Gastrocnemius medialis (tissue), 4 donors: ENCODE measurements around the gene LCORL. TPM values are rescaled to one million over a fixed set of nuclear protein-coding genes. Genes with fewer than 3 reads are reported as not detected.

Experiments used
- ATAC-seq, 2 donors: fragments of 150-250 bp; one replicate each; pipeline ENCODE4 v1.9.1; 2016
- DNase-seq, 2 donors: peaks; one replicate each; pipeline ENCODE4 v3.0.0-alpha.2; 2019
- H3K27ac ChIP-seq, 4 donors: fragments of 200-600 bp; sonication (generic); 1 replicate in 1 of 4; 2 replicates in 3 of 4; pipeline ENCODE4 v1.5.1; 2016 to 2018; ENCODE audit warnings: mild to moderate bottlenecking in 2 of 4, moderate library complexity in 1 of 4
- H3K27me3 ChIP-seq, 3 donors: fragments of 200-600 bp; sonication (generic) in 2 of 3; 1 replicate in 1 of 3; 2 replicates in 2 of 3; pipeline versions ENCODE4 v1.5.1 to v1.6.0; 2016 to 2019; ENCODE audit warnings: mild to moderate bottlenecking in 1 of 3, moderate library complexity in 1 of 3
- H3K36me3 ChIP-seq, 2 donors: fragments of 200-600 bp; sonication (generic) in 1 of 2; one replicate each; pipeline ENCODE4 v1.5.1; 2017 to 2018
- H3K4me1 ChIP-seq, 2 donors: fragments of 200-600 bp; sonication (generic) in 1 of 2; one replicate each; pipeline ENCODE4 v1.5.1; 2016 to 2017; ENCODE audit warnings: mild to moderate bottlenecking in 2 of 2
- H3K4me3 ChIP-seq, 4 donors: fragments of 200-600 bp; sonication (generic) in 3 of 4; 1 replicate in 1 of 4; 2 replicates in 3 of 4; pipeline ENCODE4 v1.5.1; 2016 to 2019; ENCODE audit warnings: mild to moderate bottlenecking in 2 of 4
- H3K9me3 ChIP-seq, 3 donors: fragments of 200-600 bp; sonication (generic) in 2 of 3; 1 replicate in 1 of 3; 2 replicates in 2 of 3; pipeline ENCODE4 v1.5.1; 2016 to 2019
- CTCF ChIP-seq, 5 experiments: fragments of 450-650 bp in 3 of 5; fragments of 200-600 bp in 2 of 5; sonication (generic) in 2 of 5; IDR thresholded peaks in 4 of 5; conservative IDR thresholded peaks in 1 of 5; 1 replicate in 4 of 5; 2 replicates in 1 of 5; pipeline ENCODE4 v1.5.1; 2016 to 2019; ENCODE audit warnings: antibody characterized with exemption in 5 of 5, mild to moderate bottlenecking in 3 of 5, moderate library complexity in 3 of 5
- POLR2A ChIP-seq, 2 donors: fragments of 450-650 bp; IDR thresholded peaks; one replicate each; pipeline ENCODE4 v1.6.1; 2017; ENCODE audit warnings: antibody characterized with exemption in 2 of 2, mild to moderate bottlenecking in 2 of 2, moderate library complexity in 2 of 2
- in situ Hi-C, 4 donors: fragments of 200-750 bp; cut with MboI; loops; one replicate each; pipeline versions ENCODE4 v1.15.0 to v1.8.0; 2017; ENCODE audit warnings: low sequenced_read_pairs in 4 of 4
- intact Hi-C: fragments of 100-400 bp; cut with DNase I; formaldehyde crosslinking; loops from one replicate; pipeline ENCODE4 v1.15.1; 2023; ENCODE audit warnings: low total_unique reads
- total RNA-seq, 4 donors: library from RNA; depleted of rRNA; stranded (reverse); fragments of >200 nt; gene quantifications; one replicate each; pipeline versions ENCODE4 v1.1.0 to v1.2.3, GENCODE V29; 2016

Gene LCORL
- total RNA-seq, 4 donors from 2014 or later, result 12.8 to 34.7 (median 26.1) TPM

- intact Hi-C loops (no loop called here), in situ Hi-C loops (no loop called here)
- H3K9me3 ChIP-seq, result no peaks in the 10 kb centered on the region
- H3K27ac ChIP-seq, result no peak overlapping the region
- H3K36me3 ChIP-seq, result no peaks in the 10 kb centered on the region
- DNase-seq, result no peak
- H3K27me3 ChIP-seq, result no peaks in the 10 kb centered on the region
- ATAC-seq, result no peak
- H3K4me1 ChIP-seq, result no peaks in the 10 kb centered on the region
- no peak overlapping the region for H3K4me3 ChIP-seq
- no peak for TF ChIP-seq POLR2A (IDR thresholded peaks at IDR 0.05)
- no peak for TF ChIP-seq CTCF (IDR thresholded peaks at IDR 0.05 in 4 of 5, conservative IDR thresholded peaks at IDR 0.05 in 1 of 5)
Measured at GRCh38 chr4:18057821-18058533, 36.4 kb upstream of the LCORL start.

- Histone ChIP-seq H3K4me1 (no peaks in the 10 kb centered on the region), H3K9me3 (no peaks in the 10 kb centered on the region), H3K27me3 (no peaks in the 10 kb centered on the region), H3K4me3 (no peak overlapping the region), H3K27ac (no peak overlapping the region), H3K36me3 (no peaks in the 10 kb centered on the region)
- ATAC-seq (no peak), DNase-seq (no peak)
- in situ Hi-C loops (no loop called here), intact Hi-C loops (no loop called here)
- TF ChIP-seq POLR2A (IDR thresholded peaks at IDR 0.05) (no peak), CTCF (IDR thresholded peaks at IDR 0.05 in 4 of 5, conservative IDR thresholded peaks at IDR 0.05 in 1 of 5) (no peak)
Measured at GRCh38 chr4:18056030-18056429, 34.5 kb upstream of the LCORL start.

DNA sequence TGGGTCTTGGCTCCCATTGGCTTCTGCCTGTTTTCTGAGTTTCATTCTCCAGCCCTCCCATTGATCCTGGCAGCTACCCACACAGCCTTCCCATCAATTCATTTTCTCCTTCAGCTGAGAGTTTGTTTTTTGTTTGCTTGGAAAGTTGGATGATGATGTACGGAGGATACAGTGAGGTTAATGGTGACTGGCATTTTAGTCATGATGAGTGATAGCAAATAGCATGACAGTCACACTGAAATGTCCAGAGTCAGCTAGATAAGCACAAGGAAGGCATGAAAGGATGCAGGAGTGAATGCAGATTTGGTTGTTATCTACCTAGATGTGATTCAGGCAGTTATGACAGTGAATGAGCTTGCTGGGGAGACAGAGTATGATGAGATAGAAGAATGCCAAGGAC, 30.6 kb upstream of the LCORL start:
- in situ Hi-C loops (no loop called here), intact Hi-C loops (no loop called here)
- ATAC-seq, result no peak
- H3K9me3 ChIP-seq, result no peaks in the 10 kb centered on the region
- no peaks in the 10 kb centered on the region for H3K4me1 ChIP-seq
- no peak overlapping the region for H3K27ac ChIP-seq
- TF ChIP-seq POLR2A (IDR thresholded peaks at IDR 0.05) (no peak), CTCF (IDR thresholded peaks at IDR 0.05 in 4 of 5, conservative IDR thresholded peaks at IDR 0.05 in 1 of 5) (no peak)
- H3K36me3 ChIP-seq, result no peaks in the 10 kb centered on the region
- no peaks in the 10 kb centered on the region for H3K27me3 ChIP-seq
- no peak overlapping the region for H3K4me3 ChIP-seq
- no peak for DNase-seq

- DNase-seq (no peak), ATAC-seq (no peak)
- TF ChIP-seq POLR2A (IDR thresholded peaks at IDR 0.05) (no peak), CTCF (IDR thresholded peaks at IDR 0.05 in 4 of 5, conservative IDR thresholded peaks at IDR 0.05 in 1 of 5) (no peak)
- H3K4me1 ChIP-seq, result no peaks in the 10 kb centered on the region
- intact Hi-C loops (no loop called here), in situ Hi-C loops (no loop called here)
- H3K4me3 ChIP-seq, result no peak overlapping the region
- H3K27ac ChIP-seq, result no peak overlapping the region
- H3K36me3 ChIP-seq, result no peaks in the 10 kb centered on the region
- H3K27me3 ChIP-seq, result no peaks in the 10 kb centered on the region
- no peaks in the 10 kb centered on the region for H3K9me3 ChIP-seq
Measured at GRCh38 chr4:18051281-18051680, 29.7 kb upstream of the LCORL start.

DNA sequence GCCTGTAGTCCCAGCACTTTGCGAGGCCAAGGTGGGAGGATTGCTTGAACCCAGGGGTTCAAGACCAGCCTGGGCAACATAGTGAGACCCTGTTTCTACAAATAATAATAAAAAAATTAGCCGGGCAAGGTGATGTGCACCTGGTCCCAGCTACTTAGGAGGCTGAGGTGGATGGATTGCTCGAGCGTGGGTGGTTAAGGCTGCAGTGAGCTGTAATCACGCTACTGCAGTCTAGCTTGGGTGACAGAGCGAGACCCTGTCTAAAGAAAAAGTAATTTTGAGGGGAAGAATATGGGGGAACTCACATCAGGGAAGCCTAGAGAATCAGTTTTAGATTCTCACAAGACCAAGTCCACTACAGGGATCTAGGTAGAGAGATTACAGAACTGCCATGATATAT, 28.9 kb upstream of the LCORL start:
- H3K9me3 ChIP-seq, result no peaks in the 10 kb centered on the region
- H3K36me3 ChIP-seq, result no peaks in the 10 kb centered on the region
- ATAC-seq, result no peak
- H3K4me1 ChIP-seq, result no peaks in the 10 kb centered on the region
- DNase-seq, result no peak
- in situ Hi-C loops (no loop called here), intact Hi-C loops (no loop called here)
- no peak for TF ChIP-seq POLR2A (IDR thresholded peaks at IDR 0.05)
- no peak for TF ChIP-seq CTCF (IDR thresholded peaks at IDR 0.05 in 4 of 5, conservative IDR thresholded peaks at IDR 0.05 in 1 of 5)
- no peak overlapping the region for H3K4me3 ChIP-seq
- no peaks in the 10 kb centered on the region for H3K27me3 ChIP-seq
- H3K27ac ChIP-seq, result no peak overlapping the region
